HG03439 (cell line): ENCODE results near the gene BHLHA15.

Experiments used
- ATAC-seq: cut with Tn5 transposase; IDR thresholded peaks from one replicate; pipeline ENCODE4 v1.9.1; 2021; ENCODE audit warnings: mild to moderate bottlenecking, moderate library complexity; ENCODE audit not compliant: unreplicated experiment

Gene BHLHA15

GRCh38 chr7:98206451-98207330, 4.5 kb upstream of the BHLHA15 start:
- ATAC-seq = no peak

GRCh38 chr7:98209166-98209920, 1.9 kb upstream of the BHLHA15 start:
- ATAC-seq = no peak

GRCh38 chr7:98210513-98211220, 572 bp upstream of the BHLHA15 start:
- no peak for ATAC-seq

- no peak for ATAC-seq
These were observed 665 bp downstream of the BHLHA15 start for GRCh38 chr7:98211676-98212531.

GRCh38 chr7:98212532-98213041, 1.3 kb downstream of the BHLHA15 start:
- ATAC-seq = no peak

- ATAC-seq = no peak
These were observed 2.2 kb downstream of the BHLHA15 start for GRCh38 chr7:98213296-98213887.

GRCh38 chr7:98213888-98214810, 2.9 kb downstream of the BHLHA15 start:
- no peak for ATAC-seq

GRCh38 chr7:98214811-98215321, 3.6 kb downstream of the BHLHA15 start:
- ATAC-seq = no peak

GRCh38 chr7:98215561-98216495, 4.6 kb downstream of the BHLHA15 start:
- ATAC-seq = no peak

- ATAC-seq = no peak
These were observed 5.8 kb downstream of the BHLHA15 start for GRCh38 chr7:98216941-98217622.

- no peak for ATAC-seq
These were observed 6.7 kb downstream of the BHLHA15 start for GRCh38 chr7:98217623-98218582.

GRCh38 chr7:98219382-98219781, 8.1 kb downstream of the BHLHA15 start:
- ATAC-seq = peak; percentile 38

- ATAC-seq = no peak
These were observed 10.6 kb downstream of the BHLHA15 start for GRCh38 chr7:98221611-98222532.

- no peak for ATAC-seq
These were observed 11.4 kb downstream of the BHLHA15 start for GRCh38 chr7:98222533-98223195.
